ENCODE measurements around the gene CAPN12. TPM values are rescaled to one million over a fixed set of nuclear protein-coding genes. Genes with fewer than 3 reads are reported as not detected.
A peak's percentile ranks its signal among the peaks of the same experiment; 100 is the strongest.

Gene CAPN12
- polyA plus RNA-seq, 3 donors, result 1.8 TPM; not detected in 2

- peaks cover 92% of the 10 kb centered on the region for H4K20me1 ChIP-seq (ENCODE audit: insufficient read depth, low read length)
- TF ChIP-seq CTCF (IDR thresholded peaks at IDR 0.05), result no peak
- WGBS (ENCODE audit: insufficient coverage), result 97% methylated on average over 6 of the region's 6 CpGs
- no peak overlapping the region for H3K4me2 ChIP-seq (replicated peaks; ENCODE audit: extremely low read depth, low read length, poor library complexity, severe bottlenecking)
- no peak overlapping the region for H2AFZ ChIP-seq (ENCODE audit: insufficient read depth, low read depth, low read length, poor library complexity, severe bottlenecking)
- H3K27ac Mint-ChIP-seq, result peak overlapping the region in 4 of 7 donors; percentile 43 to 74 (median 68)
- H3K4me3 Mint-ChIP-seq, result no peak overlapping the region
- peak overlapping the region in 1 of 2 donors; percentile 79 for H3K27ac ChIP-seq (ENCODE audit: low read depth in 1 of 2, low read length in 2 of 2)
- H3K36me3 Mint-ChIP-seq, result peaks cover 29 to 56% of the 10 kb centered on the region in 2 donors
- peaks cover 16 to 41% of the 10 kb centered on the region in 2 donors for H3K36me3 ChIP-seq (replicated peaks in 1 of 2; ENCODE audit: control insufficient read depth in 1 of 2, insufficient read depth in 2 of 2, low read length in 2 of 2)
- H3K27me3 ChIP-seq (ENCODE audit: control insufficient read depth in 2 of 2, insufficient read depth in 2 of 2, low read length in 2 of 2), result no peaks in the 10 kb centered on the region
- H3K4me1 ChIP-seq (ENCODE audit: control insufficient read depth in 1 of 2, insufficient read depth in 2 of 2, low read length in 2 of 2), result peaks cover 51 to 53% of the 10 kb centered on the region in 2 donors
- H3K27me3 Mint-ChIP-seq (ENCODE audit: low read depth in 3 of 3), result no peaks in the 10 kb centered on the region
- peaks cover 0 to 2% (median 0%) of the 10 kb centered on the region in 7 donors for H3K9me3 Mint-ChIP-seq
- H3K9me3 ChIP-seq (replicated peaks in 1 of 2; ENCODE audit: control insufficient read depth in 1 of 2, insufficient read depth in 1 of 2, low read length in 2 of 2), result no peaks in the 10 kb centered on the region
- peaks cover 96% of the 10 kb centered on the region for H3K79me2 ChIP-seq (ENCODE audit: insufficient read depth, low read length)
- DNase-seq, result no peak
- intact Hi-C loops (cut with micrococcal nuclease), result no loop called here
- no peak overlapping the region for H3K9ac ChIP-seq (ENCODE audit: insufficient read depth, low read length, poor library complexity, severe bottlenecking)
- H3K4me1 Mint-ChIP-seq, result peaks cover 69% of the 10 kb centered on the region
- no peak overlapping the region for H3K4me3 ChIP-seq (replicated peaks in 1 of 3; ENCODE audit: low read depth in 2 of 3, low read length in 3 of 3)
Observed at GRCh38 chr19:38696729-38697055, 47.6 kb downstream of the CAPN12 start.

GRCh38 chr19:38695832-38696728, 48.2 kb downstream of the CAPN12 start:
- peaks cover 97% of the 10 kb centered on the region for H3K79me2 ChIP-seq (ENCODE audit: insufficient read depth, low read length)
- no peaks in the 10 kb centered on the region for H3K27me3 Mint-ChIP-seq (ENCODE audit: low read depth in 3 of 3)
- peaks cover 0 to 2% (median 0%) of the 10 kb centered on the region in 7 donors for H3K9me3 Mint-ChIP-seq
- intact Hi-C loops (cut with micrococcal nuclease), result no loop called here
- DNase-seq, result no peak
- H3K9me3 ChIP-seq (replicated peaks in 1 of 2; ENCODE audit: control insufficient read depth in 1 of 2, insufficient read depth in 1 of 2, low read length in 2 of 2), result no peaks in the 10 kb centered on the region
- H4K20me1 ChIP-seq (ENCODE audit: insufficient read depth, low read length), result peaks cover 86% of the 10 kb centered on the region
- H3K36me3 ChIP-seq (replicated peaks in 1 of 2; ENCODE audit: control insufficient read depth in 1 of 2, insufficient read depth in 2 of 2, low read length in 2 of 2), result peaks cover 10 to 34% of the 10 kb centered on the region in 2 donors
- H3K4me3 ChIP-seq (replicated peaks in 1 of 3; ENCODE audit: low read depth in 2 of 3, low read length in 3 of 3), result peak overlapping the region in 1 of 3 experiments; percentile 63
- TF ChIP-seq CTCF (IDR thresholded peaks at IDR 0.05), result no peak
- H3K27ac ChIP-seq (ENCODE audit: low read depth in 1 of 2, low read length in 2 of 2), result peak overlapping the region; percentile 63 to 79
- 94% methylated on average over 7 of the region's 22 CpGs for WGBS (ENCODE audit: insufficient coverage)
- peaks cover 54 to 58% of the 10 kb centered on the region in 2 donors for H3K4me1 ChIP-seq (ENCODE audit: control insufficient read depth in 1 of 2, insufficient read depth in 2 of 2, low read length in 2 of 2)
- H3K36me3 Mint-ChIP-seq, result peaks cover 23 to 51% of the 10 kb centered on the region in 2 donors
- H3K27ac Mint-ChIP-seq, result peak overlapping the region; percentile 74 to 96 (median 90)
- peak overlapping the region in 1 of 2 donors; percentile 66 for H3K4me3 Mint-ChIP-seq
- no peaks in the 10 kb centered on the region for H3K27me3 ChIP-seq (ENCODE audit: control insufficient read depth in 2 of 2, insufficient read depth in 2 of 2, low read length in 2 of 2)
- H3K9ac ChIP-seq (ENCODE audit: insufficient read depth, low read length, poor library complexity, severe bottlenecking), result peak overlapping the region; percentile 36
- H3K4me1 Mint-ChIP-seq, result peaks cover 74% of the 10 kb centered on the region
- peak overlapping the region; percentile 75 for H3K4me2 ChIP-seq (replicated peaks; ENCODE audit: extremely low read depth, low read length, poor library complexity, severe bottlenecking)
- H2AFZ ChIP-seq (ENCODE audit: insufficient read depth, low read depth, low read length, poor library complexity, severe bottlenecking), result no peak overlapping the region
